HEK293 (cell line): ENCODE measurements around the gene CORO1C.
"Not testable (repeated sequence)": the region's sequence is repeated elsewhere in the genome, so short reads cannot be mapped to it uniquely, and the experiment has no call there.

Experiments
- CTCF ChIA-PET: fragments of 350-600 bp; formaldehyde crosslinking; extraction: SDS; loops from one replicate; lab custom pipeline; 2021; ENCODE audit warnings: antibody characterized with exemption; lab: Yijun Ruan, JAX
- POLR2A ChIA-PET: fragments of 300-600 bp; formaldehyde crosslinking; extraction: SDS; loops from one replicate; lab custom pipeline; 2020; ENCODE audit warnings: antibody characterized with exemption, inconsistent platforms; lab: Yijun Ruan, JAX
- H3K27ac ChIP-seq: fragments of 200-500 bp; sonication (Bioruptor generic); 2 replicates; pipeline ENCODE4 v1.5.1; 2014; ENCODE audit warnings: low read depth, low read length, control low read depth, inconsistent platforms; ENCODE audit errors: extremely low read depth
- H3K36me3 ChIP-seq, 2 experiments: fragments of 200-500 bp in 1 of 2; sonication (Bioruptor generic) in 1 of 2; 1 replicate in 1 of 2; 2 replicates in 1 of 2; pipeline ENCODE4 v1.5.1; 2014 to 2017; ENCODE audit warnings: inconsistent platforms in 2 of 2, low read length in 2 of 2; ENCODE audit not compliant: control insufficient read depth in 2 of 2, insufficient read depth in 1 of 2
- H3K4me1 ChIP-seq: fragments of 200-500 bp; sonication (Bioruptor generic); 2 replicates; pipeline ENCODE4 v1.5.1; 2014; ENCODE audit warnings: mild to moderate bottlenecking, low read length, inconsistent platforms; ENCODE audit not compliant: control insufficient read depth, insufficient read depth
- H3K4me3 ChIP-seq: 2 replicates; pipeline ENCODE4 v1.5.1; 2011; ENCODE audit warnings: low read depth, mild to moderate bottlenecking, control low read depth, low read length, moderate library complexity
- H3K9me3 ChIP-seq: fragments of 200-500 bp; sonication (Bioruptor generic); 2 replicates; pipeline ENCODE4 v1.5.1; 2014; ENCODE audit warnings: low read depth, low read length, inconsistent platforms; ENCODE audit not compliant: control insufficient read depth, insufficient read depth
- EGR2 ChIP-seq: fragments of 450-650 bp; formaldehyde crosslinking; IDR thresholded peaks from 2 replicates; pipeline ENCODE4 v1.5.1; 2016; ENCODE audit warnings: low read depth, missing biosample characterization, missing genetic modification characterization
- GLIS1 ChIP-seq: fragments of 450-650 bp; formaldehyde crosslinking; IDR thresholded peaks from 2 replicates; pipeline ENCODE4 v1.5.1; 2016; ENCODE audit warnings: missing biosample characterization, missing genetic modification characterization
- IKZF3 ChIP-seq: fragments of 450-650 bp; IDR thresholded peaks from 2 replicates; pipeline ENCODE4 v1.5.0; 2018; ENCODE audit warnings: missing biosample characterization, mild to moderate bottlenecking, missing genetic modification characterization, moderate library complexity
- MZF1 ChIP-seq: fragments of 450-650 bp; formaldehyde crosslinking; IDR thresholded peaks from 2 replicates; pipeline ENCODE4 v1.5.1; 2017; ENCODE audit warnings: missing biosample characterization, missing genetic modification characterization, borderline replicate concordance
- PRDM10 ChIP-seq: fragments of 450-650 bp; formaldehyde crosslinking; IDR thresholded peaks from 2 replicates; pipeline ENCODE4 v1.5.1; 2016; ENCODE audit warnings: missing biosample characterization, missing genetic modification characterization
- TRIM28 ChIP-seq: IDR thresholded peaks from 2 replicates; pipeline ENCODE4 v1.6.1; 2011; ENCODE audit warnings: low read length, control low read depth, borderline replicate concordance
- ZFHX2 ChIP-seq: fragments of 450-650 bp; formaldehyde crosslinking; conservative IDR thresholded peaks from 2 replicates; pipeline ENCODE4 v1.5.1; 2016; ENCODE audit warnings: missing biosample characterization, missing genetic modification characterization
- ZNF114 ChIP-seq: fragments of 450-650 bp; formaldehyde crosslinking; IDR thresholded peaks from 2 replicates; pipeline ENCODE4 v1.5.0; 2017; ENCODE audit warnings: missing biosample characterization, missing genetic modification characterization
- ZNF354C ChIP-seq: fragments of 450-650 bp; formaldehyde crosslinking; IDR thresholded peaks from 2 replicates; pipeline ENCODE4 v1.5.1; 2016; ENCODE audit warnings: missing biosample characterization, missing genetic modification characterization, low read depth, borderline replicate concordance
- ZNF449 ChIP-seq: fragments of 450-650 bp; formaldehyde crosslinking; IDR thresholded peaks from 2 replicates; pipeline ENCODE4 v1.5.1; 2017; ENCODE audit warnings: missing biosample characterization, mild to moderate bottlenecking, missing genetic modification characterization, moderate library complexity
- ZNF610 ChIP-seq: fragments of 450-650 bp; formaldehyde crosslinking; IDR thresholded peaks from 2 replicates; pipeline ENCODE4 v1.5.1; 2016; ENCODE audit warnings: missing biosample characterization, missing genetic modification characterization, borderline replicate concordance
- ZNF629 ChIP-seq: fragments of 450-650 bp; formaldehyde crosslinking; IDR thresholded peaks from 2 replicates; pipeline ENCODE4 v1.5.1; 2017; ENCODE audit warnings: missing biosample characterization, missing genetic modification characterization
- ZNF776 ChIP-seq: fragments of 450-650 bp; formaldehyde crosslinking; IDR thresholded peaks from 2 replicates; pipeline ENCODE4 v1.5.0; 2017; ENCODE audit warnings: missing biosample characterization, missing genetic modification characterization, borderline replicate concordance
- ZNF785 ChIP-seq: fragments of 450-650 bp; formaldehyde crosslinking; IDR thresholded peaks from 2 replicates; pipeline ENCODE4 v1.5.1; 2016; ENCODE audit warnings: missing biosample characterization, missing genetic modification characterization
- ZNF843 ChIP-seq: fragments of 450-650 bp; formaldehyde crosslinking; IDR thresholded peaks from 2 replicates; pipeline ENCODE4 v1.5.1; 2016; ENCODE audit warnings: missing biosample characterization, missing genetic modification characterization
- ZSCAN30 ChIP-seq: fragments of 450-650 bp; IDR thresholded peaks from 2 replicates; pipeline ENCODE4 v1.5.1; 2018; ENCODE audit warnings: missing biosample characterization, mild to moderate bottlenecking, missing genetic modification characterization, moderate library complexity

CORO1C gene

GRCh38 chr12:108618953-108619274 lies 112.4 kb downstream of the CORO1C start:
- POLR2A ChIA-PET: not testable (repeated sequence)
- CTCF ChIA-PET: interaction anchor here (0.6 to 7.2 kb wide), 15 partner anchors 12 to 1576 kb away, joined by 3 to 160 read pairs (median 7); partner anchors contain the start of genes ISCU and SART3

GRCh38 chr12:108618079-108618952 lies 113.0 kb downstream of the CORO1C start:
- Histone ChIP-seq H3K27ac (no peak overlapping the region), H3K9me3 (no peaks in the 10 kb centered on the region), H3K4me3 (no peak overlapping the region), H3K36me3 (no peaks in the 10 kb centered on the region), H3K4me1 (no peaks in the 10 kb centered on the region)
- POLR2A ChIA-PET: no interaction called here
- CTCF ChIA-PET: interaction anchor here (0.6 to 7.2 kb wide), 46 partner anchors 9 to 1575 kb away, joined by 3 to 160 read pairs (median 5); partner anchors contain the start of genes ISCU and SART3
- TF ChIP-seq ZNF629 (tag by site-specific recombination) (0 out of 2 replicates have a peak, but pooled peaks have one; percentile 11), ZNF610 (tag by site-specific recombination) (no peak), PRDM10 (tag by site-specific recombination) (peak; percentile 95), ZNF785 (tag by site-specific recombination) (no peak), MZF1 (tag by site-specific recombination) (0 out of 2 replicates have a peak, but pooled peaks have one; percentile 21), EGR2 (tag by site-specific recombination) (peak; percentile 63; the same call in 1 of the 2 replicates), TRIM28 (no peak), ZSCAN30 (tag by site-specific recombination) (peak; percentile 50; the same call in 1 of the 2 replicates), IKZF3 (tag by site-specific recombination) (peak; percentile 60), GLIS1 (tag by site-specific recombination) (peak; percentile 34; the same call in 1 of the 2 replicates), ZNF776 (no peak), ZNF354C (tag by site-specific recombination) (no peak), ZNF843 (tag by site-specific recombination) (no peak), ZFHX2 (peak; percentile 54), ZNF114 (tag by site-specific recombination) (no peak), ZNF449 (tag by site-specific recombination) (no peak)

More at GRCh38 chr12:108618953-108619274, 112.4 kb downstream of the CORO1C start:
- H3K27ac ChIP-seq, H3K36me3 ChIP-seq, H3K9me3 ChIP-seq, H3K4me1 ChIP-seq, H3K4me3 ChIP-seq: not testable (repeated sequence)
- TF ChIP-seq PRDM10 (tag by site-specific recombination): peak; percentile 20
